ENCODE results near the gene GLG1. TPM values are rescaled to one million over a fixed set of nuclear protein-coding genes. Genes with fewer than 3 reads are reported as not detected.

Gene GLG1
- total RNA-seq, 1 experiment from 2014 or later = 237 TPM

GRCh38 chr16:74565378-74565777, 41.5 kb downstream of the GLG1 start:
- RAD21 ChIA-PET (ENCODE audit: low non-redundant PET in 1 of 2, low total read pairs in 2 of 2, uncharacterized antibody in 2 of 2, unreplicated experiment in 2 of 2) = no interaction called here
- no peak for DNase-seq (ENCODE audit: low read depth, low spot score)

More at GRCh38 chr16:74565378-74565777, 41.5 kb downstream of the GLG1 start:
- ChIA-PET POLR2A (no interaction called here), CTCF (no interaction called here)
- Histone ChIP-seq H3K4me2 (ENCODE audit: low read length) (no peak overlapping the region), H4K20me1 (ENCODE audit: insufficient read depth) (no peaks in the 10 kb centered on the region; the same call in 1 of the 2 replicates), H3K4me3 (replicated peaks in 1 of 2; ENCODE audit: low read depth in 1 of 2, low read length in 2 of 2) (no peak overlapping the region), H2AFZ (ENCODE audit: low read depth, low read length, poor library complexity, severe bottlenecking) (no peak overlapping the region), H3K27me3 (ENCODE audit: insufficient read depth, low read length) (no peaks in the 10 kb centered on the region), H3K4me1 (ENCODE audit: control insufficient read depth in 1 of 2, insufficient read depth in 2 of 2, low read length in 2 of 2) (peaks cover 65% of the 10 kb centered on the region in 2 experiments), H3K9me2 (ENCODE audit: insufficient read depth) (no peaks in the 10 kb centered on the region), H3K9me3 (ENCODE audit: control insufficient read depth in 1 of 2, insufficient read depth in 1 of 2, low read depth in 1 of 2, low read length in 2 of 2) (no peaks in the 10 kb centered on the region), H3K9ac (ENCODE audit: low read length) (no peak overlapping the region), H3K27ac (ENCODE audit: low read depth, low read length) (no peak overlapping the region), H3K79me2 (ENCODE audit: insufficient read depth, low read length) (peaks cover 98% of the 10 kb centered on the region), H3K36me3 (ENCODE audit: control insufficient read depth in 1 of 2, insufficient read depth in 2 of 2, low read length in 2 of 2) (no peaks in the 10 kb centered on the region)
- BruUV-seq (replicated peaks) = no TSS peak
- no peak for TF ChIP-seq SRF (IDR thresholded peaks at IDR 0.05; ENCODE audit: low read depth)
- no peak for TF ChIP-seq ELF1 (IDR thresholded peaks at IDR 0.05; ENCODE audit: borderline replicate concordance, low read depth)
- no peak for TF ChIP-seq SIN3A (IDR thresholded peaks at IDR 0.05; ENCODE audit: low read depth)
- TF ChIP-seq YY1 (IDR thresholded peaks at IDR 0.05; ENCODE audit: extremely low read depth, insufficient replicate concordance, low read depth, low read length) = no peak
- no peak for TF ChIP-seq ZNF274 (IDR thresholded peaks at IDR 0.05; ENCODE audit: low read depth, low read length)
- TF ChIP-seq TCF7L2 (IDR thresholded peaks at IDR 0.05; ENCODE audit: borderline replicate concordance, extremely low read depth, insufficient read depth, insufficient read length) = no peak
- no peak for TF ChIP-seq REST (IDR thresholded peaks at IDR 0.05; ENCODE audit: low read depth)
- TF ChIP-seq CBX3 (IDR thresholded peaks at IDR 0.05; ENCODE audit: low read depth) = no peak
- no peak for TF ChIP-seq EZH2 (IDR thresholded peaks at IDR 0.05)
- TF ChIP-seq CTCF (IDR thresholded peaks at IDR 0.05 in 2 of 3, conservative IDR thresholded peaks at IDR 0.05 in 1 of 3; ENCODE audit: borderline replicate concordance in 1 of 3, insufficient read depth in 1 of 3, low read depth in 2 of 3, low read length in 2 of 3) = no peak
- no peak for TF ChIP-seq ZFX (IDR thresholded peaks at IDR 0.05)
- no peak for TF ChIP-seq MAX (IDR thresholded peaks at IDR 0.05)
- no peak for TF ChIP-seq CEBPB (IDR thresholded peaks at IDR 0.05; ENCODE audit: low read depth)
- TF ChIP-seq RAD21 (IDR thresholded peaks at IDR 0.05; ENCODE audit: low read depth) = no peak
- TF ChIP-seq ZBTB33 (IDR thresholded peaks at IDR 0.05; ENCODE audit: extremely low read depth, insufficient replicate concordance, low read length) = no peak
- intact Hi-C loops (cut with micrococcal nuclease) = no loop called here
- ATAC-seq = no peak
